Spleen (tissue), 11 donors: ENCODE data around the gene PDCD4. TPM values are rescaled to one million over a fixed set of nuclear protein-coding genes. Genes with fewer than 3 reads are reported as not detected.
"Not testable (repeated sequence)": the region's sequence is repeated elsewhere in the genome, so short reads cannot be mapped to it uniquely, and the experiment has no call there.

ENCODE experiments used
- DNase-seq: peaks from one replicate; pipeline ENCODE4 v3.0.0-alpha.2; 2020
- H3K27ac ChIP-seq, 8 donors: fragments of 200-600 bp; sonication (generic) in 7 of 8; 1 replicate in 4 of 8; 2 replicates in 4 of 8; pipeline versions ENCODE4 v1.5.0 to v1.8.0; 2016 to 2021; ENCODE audit warnings: inconsistent platforms in 4 of 8, mild to moderate bottlenecking in 4 of 8, moderate library complexity in 1 of 8
- H3K27me3 ChIP-seq, 7 donors: fragments of 200-600 bp; sonication (generic) in 6 of 7; replicated peaks in 1 of 7; 1 replicate in 4 of 7; 2 replicates in 3 of 7; pipeline versions ENCODE4 v1.5.0 to v1.8.0; 2016 to 2021; ENCODE audit warnings: inconsistent platforms in 3 of 7, mild to moderate bottlenecking in 1 of 7
- H3K36me3 ChIP-seq, 6 donors: fragments of 200-600 bp; sonication (generic) in 5 of 6; 1 replicate in 4 of 6; 2 replicates in 2 of 6; pipeline versions ENCODE4 v1.5.0 to v1.8.0; 2016 to 2021; ENCODE audit warnings: inconsistent platforms in 2 of 6
- H3K4me1 ChIP-seq, 6 donors: fragments of 200-600 bp; sonication (generic) in 5 of 6; 1 replicate in 3 of 6; 2 replicates in 3 of 6; pipeline versions ENCODE4 v1.5.0 to v1.8.0; 2016 to 2021; ENCODE audit warnings: inconsistent platforms in 3 of 6
- H3K4me3 ChIP-seq, 8 donors: fragments of 200-600 bp; sonication (generic) in 7 of 8; 1 replicate in 4 of 8; 2 replicates in 4 of 8; pipeline versions ENCODE4 v1.5.0 to v1.8.0; 2016 to 2021; ENCODE audit warnings: inconsistent platforms in 4 of 8, mild to moderate bottlenecking in 4 of 8, moderate library complexity in 2 of 8
- H3K9me3 ChIP-seq, 8 donors: fragments of 200-600 bp; sonication (generic) in 7 of 8; 1 replicate in 4 of 8; 2 replicates in 4 of 8; pipeline versions ENCODE4 v1.5.0 to v1.8.0; 2016 to 2021; ENCODE audit warnings: inconsistent platforms in 4 of 8
- POLR2A ChIP-seq, 3 donors: fragments of 450-650 bp; IDR thresholded peaks; one replicate each; pipeline ENCODE4 v1.5.1; 2017; ENCODE audit warnings: antibody characterized with exemption in 3 of 3, mild to moderate bottlenecking in 1 of 3
- POLR2AphosphoS5 ChIP-seq, 3 donors: sonication (generic); formaldehyde crosslinking; IDR thresholded peaks; one replicate each; pipeline ENCODE4 v1.5.1; 2017; ENCODE audit warnings: antibody characterized with exemption in 3 of 3
- WGBS, 5 donors: extraction: QIAGEN DNeasy Blood & Tissue Kit in 3 of 5; methylation state at CpG; one replicate each; pipeline versions ENCODE4 v1.1.5 to v1.1.7; 2013 to 2018; 5-methylcytosine and 5-hydroxymethylcytosine counted together
- intact Hi-C: fragments of 100-400 bp; cut with DNase I; formaldehyde crosslinking; loops from one replicate; pipeline ENCODE4 v1.15.0; 2023; ENCODE audit warnings: low total_unique reads
- polyA plus RNA-seq, 3 donors: library from polyadenylated mRNA; stranded (reverse); fragments of 200-250 nt; gene quantifications; one replicate each; pipeline ENCODE4 v1.2.1, GENCODE V29; 2013
- total RNA-seq, 7 donors: library from RNA; depleted of rRNA in 3 of 7; stranded (reverse); fragments of >200 nt in 3 of 7; fragmentation: NEBNext Ultra II Directional in 4 of 7; extraction: Animal tissue kit (Norgen Biotek cat#: 25700) in 4 of 7; gene quantifications; one replicate each; pipeline versions ENCODE4 v1.1.0 to v1.2.1, GENCODE V29; 2016 to 2021
- TF ChIP-seq, protein P1 (sequence below), 11 experiments: fragments of 200-600 bp in 7 of 11; fragments of 450-650 bp in 4 of 11; sonication (generic) in 4 of 11; IDR thresholded peaks in 8 of 11; conservative IDR thresholded peaks in 3 of 11; 1 replicate in 7 of 11; 2 replicates in 4 of 11; pipeline versions ENCODE4 v1.4.0 to v1.8.0; 2016 to 2021; ENCODE audit warnings: antibody characterized with exemption in 11 of 11, inconsistent platforms in 4 of 11, mild to moderate bottlenecking in 1 of 11
- donor health status: healthy with polysubstance abuse.
- donor health status: DM: no; HTN: no; CAD: no; lungs with moderate emphysema.
- donor health status: DM: no; HTN: no; CAD: no.
- donor health status: Bipolar disorder and iron deficiency.
- donor health status: healthy.
- donor health status: DM: no; HTN: no; CAD: no.
- donor health status: DM: yes; HTN: yes; CAD: no.

PDCD4 gene
- total and polyA plus RNA-seq, 10 donors = 121 to 204 (median 161) TPM

DNA sequence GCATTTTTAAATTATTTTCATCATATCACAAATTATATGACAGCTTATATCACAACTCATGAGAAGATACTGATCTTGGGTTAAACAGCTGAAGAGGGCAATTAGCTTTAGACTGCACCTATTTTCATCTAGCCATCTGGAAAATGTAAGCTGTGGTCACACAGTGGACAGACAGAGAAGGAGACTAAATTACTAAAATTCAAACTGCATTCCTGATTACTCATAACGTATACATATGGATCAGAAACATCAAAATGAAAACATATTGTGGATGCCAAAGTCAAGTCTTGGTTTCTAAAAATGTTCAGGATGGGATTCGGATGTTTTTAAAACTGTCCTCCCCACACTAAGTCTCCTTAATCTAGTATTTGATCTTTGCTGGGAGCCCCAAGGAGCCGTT is 40.6 kb downstream of the PDCD4 start:
- no peaks in the 10 kb centered on the region for H3K9me3 ChIP-seq
- no peak overlapping the region for H3K4me3 ChIP-seq
- 77 to 93% (median 91%) methylated on average over 3 of the region's 3 CpGs for WGBS, 5 donors
- H3K27ac ChIP-seq = no peak overlapping the region
- peaks cover 0 to 28% (median 2%) of the 10 kb centered on the region in 6 donors for H3K4me1 ChIP-seq
- TF ChIP-seq, protein P1, sequence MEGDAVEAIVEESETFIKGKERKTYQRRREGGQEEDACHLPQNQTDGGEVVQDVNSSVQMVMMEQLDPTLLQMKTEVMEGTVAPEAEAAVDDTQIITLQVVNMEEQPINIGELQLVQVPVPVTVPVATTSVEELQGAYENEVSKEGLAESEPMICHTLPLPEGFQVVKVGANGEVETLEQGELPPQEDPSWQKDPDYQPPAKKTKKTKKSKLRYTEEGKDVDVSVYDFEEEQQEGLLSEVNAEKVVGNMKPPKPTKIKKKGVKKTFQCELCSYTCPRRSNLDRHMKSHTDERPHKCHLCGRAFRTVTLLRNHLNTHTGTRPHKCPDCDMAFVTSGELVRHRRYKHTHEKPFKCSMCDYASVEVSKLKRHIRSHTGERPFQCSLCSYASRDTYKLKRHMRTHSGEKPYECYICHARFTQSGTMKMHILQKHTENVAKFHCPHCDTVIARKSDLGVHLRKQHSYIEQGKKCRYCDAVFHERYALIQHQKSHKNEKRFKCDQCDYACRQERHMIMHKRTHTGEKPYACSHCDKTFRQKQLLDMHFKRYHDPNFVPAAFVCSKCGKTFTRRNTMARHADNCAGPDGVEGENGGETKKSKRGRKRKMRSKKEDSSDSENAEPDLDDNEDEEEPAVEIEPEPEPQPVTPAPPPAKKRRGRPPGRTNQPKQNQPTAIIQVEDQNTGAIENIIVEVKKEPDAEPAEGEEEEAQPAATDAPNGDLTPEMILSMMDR (IDR thresholded peaks at IDR 0.05 in 8 of 11, conservative IDR thresholded peaks at IDR 0.05 in 3 of 11) = no peak
- TF ChIP-seq POLR2AphosphoS5 (IDR thresholded peaks at IDR 0.05) = no peak
- intact Hi-C loops = no loop called here
- no peaks in the 10 kb centered on the region for H3K27me3 ChIP-seq
- no peak for DNase-seq
- H3K36me3 ChIP-seq = peaks cover 0 to 30% (median 0%) of the 10 kb centered on the region in 6 donors

DNA sequence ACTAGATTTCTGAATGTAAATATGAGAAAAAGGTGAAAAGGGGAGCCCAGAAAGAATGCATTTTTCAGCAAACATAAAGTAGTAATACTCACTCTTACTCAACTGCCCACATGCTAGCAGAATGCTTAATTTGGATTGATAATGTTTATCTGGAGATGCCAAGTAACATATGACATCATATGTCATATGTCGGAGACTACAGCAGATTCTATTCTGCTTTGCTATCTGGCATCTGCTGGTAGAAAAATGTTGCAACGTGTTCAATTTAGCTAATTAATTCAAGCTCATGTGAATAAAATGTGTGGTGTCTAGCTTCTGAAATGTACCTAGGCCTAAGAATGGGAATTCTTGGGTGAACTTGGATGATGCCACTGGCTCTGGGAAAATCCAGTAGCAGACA is 42.7 kb downstream of the PDCD4 start:
- Histone ChIP-seq H3K27ac (no peak overlapping the region), H3K27me3 (no peaks in the 10 kb centered on the region), H3K9me3 (no peaks in the 10 kb centered on the region), H3K4me3 (no peak overlapping the region), H3K4me1 (peaks cover 0 to 39% (median 12%) of the 10 kb centered on the region in 6 donors), H3K36me3 (peaks cover 0 to 24% (median 0%) of the 10 kb centered on the region in 6 donors)
- 87 to 97% (median 93%) methylated on average over 2 of the region's 2 CpGs for WGBS, 5 donors
- intact Hi-C loops = no loop called here
- no peak for DNase-seq
- TF ChIP-seq POLR2AphosphoS5 (IDR thresholded peaks at IDR 0.05) (no peak), POLR2A (IDR thresholded peaks at IDR 0.05) (no peak)
- TF ChIP-seq, protein P1 (IDR thresholded peaks at IDR 0.05 in 8 of 11, conservative IDR thresholded peaks at IDR 0.05 in 3 of 11) = no peak

DNA sequence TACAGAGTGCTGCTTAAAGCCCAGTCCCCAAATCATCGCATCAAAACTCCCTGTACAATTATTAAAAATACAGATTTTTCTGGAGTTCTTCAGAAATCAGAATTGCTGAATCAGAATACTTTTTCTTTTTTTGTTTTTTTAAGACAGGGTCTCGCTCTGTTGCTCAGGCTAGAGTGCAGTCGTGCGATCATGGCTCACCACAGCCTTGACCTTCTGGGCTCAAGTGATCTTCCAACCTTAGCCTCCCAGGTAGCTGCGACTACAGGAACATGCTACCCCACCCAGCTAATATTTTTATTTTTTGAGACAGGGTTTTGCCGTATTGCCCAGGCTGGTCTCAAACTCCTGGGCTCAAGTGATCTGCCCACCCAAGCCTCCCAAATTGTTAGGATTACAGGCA is 43.3 kb downstream of the PDCD4 start:
- H3K4me3 ChIP-seq = no peak overlapping the region
- peaks cover 0 to 40% (median 12%) of the 10 kb centered on the region in 6 donors for H3K4me1 ChIP-seq
- no peak overlapping the region for H3K27ac ChIP-seq
- no peaks in the 10 kb centered on the region for H3K27me3 ChIP-seq
- no peak for TF ChIP-seq POLR2A (IDR thresholded peaks at IDR 0.05)
- TF ChIP-seq, protein P1 (IDR thresholded peaks at IDR 0.05 in 8 of 11, conservative IDR thresholded peaks at IDR 0.05 in 3 of 11) = no peak
- no peak for TF ChIP-seq POLR2AphosphoS5 (IDR thresholded peaks at IDR 0.05)
- intact Hi-C loops = no loop called here
- H3K36me3 ChIP-seq = peaks cover 0 to 20% (median 0%) of the 10 kb centered on the region in 6 donors
- H3K9me3 ChIP-seq = no peaks in the 10 kb centered on the region
- WGBS, 5 donors = 76 to 88% (median 79%) methylated on average over 6 of the region's 6 CpGs
- no peak for DNase-seq

DNA sequence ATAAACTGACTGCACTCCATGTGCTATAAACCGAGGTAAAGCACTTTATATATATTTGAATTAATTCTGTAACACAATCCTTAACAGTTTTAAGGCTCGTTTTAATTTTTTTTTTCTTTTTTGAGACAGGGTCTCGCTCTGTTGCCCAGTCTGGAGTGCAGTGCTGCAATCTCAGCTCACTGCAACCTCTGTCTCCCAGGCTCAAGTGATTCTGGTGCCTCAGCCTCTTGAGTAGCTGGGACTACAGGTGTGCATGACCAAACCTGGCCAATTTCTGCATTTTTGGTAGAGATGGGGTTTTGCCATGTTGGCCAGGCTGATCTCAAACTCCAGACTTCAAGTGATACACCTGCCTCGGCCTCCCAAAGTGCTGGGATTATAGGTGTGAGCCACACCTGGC is 43.9 kb downstream of the PDCD4 start:
- intact Hi-C loops = not testable (repeated sequence)

More for the DNA sequence above, 43.9 kb downstream of the PDCD4 start:
- DNase-seq, H3K9me3 ChIP-seq, H3K4me3 ChIP-seq, H3K27ac ChIP-seq, H3K27me3 ChIP-seq: not testable (repeated sequence)
- Histone ChIP-seq H3K4me1 (peaks cover 0 to 46% (median 16%) of the 10 kb centered on the region in 6 donors), H3K36me3 (peaks cover 0 to 20% (median 0%) of the 10 kb centered on the region in 6 donors)
- WGBS, 5 donors = 93 to 95% (median 95%) methylated on average over 4 of the region's 4 CpGs
